ENCODE data around the gene PDE4B.

- no peak for TF ChIP-seq EZH2 (IDR thresholded peaks at IDR 0.05; ENCODE audit: borderline replicate concordance, low read length)
- TF ChIP-seq CTCF (conservative IDR thresholded peaks at IDR 0.05 in 1 of 2, IDR thresholded peaks at IDR 0.05 in 1 of 2; ENCODE audit: extremely low read depth in 1 of 2, insufficient read depth in 1 of 2, low read depth in 1 of 2, low read length in 2 of 2): no peak
Observed at GRCh38 chr1:65882076-65882475, 89.4 kb downstream of the PDE4B start.
